SK-N-SH (cell line): ENCODE data around the gene GULP1.

Experiments
- CHD2 ChIP-seq: fragments of 150-350 bp; IDR thresholded peaks from 2 replicates; pipeline ENCODE4 v1.6.1; 2018; ENCODE audit warnings: low read length; ENCODE audit not compliant: partially characterized antibody
- CTCF ChIP-seq: fragments of 200-600 bp; sonication (generic); IDR thresholded peaks from 2 replicates; pipeline ENCODE4 v1.6.1; 2017; ENCODE audit warnings: antibody characterized with exemption, mild to moderate bottlenecking, moderate library complexity
- ELF1 ChIP-seq: IDR thresholded peaks from 2 replicates; pipeline ENCODE4 v1.4.0; 2012
- EZH2phosphoT487 ChIP-seq: fragments of 200-600 bp; sonication (generic); IDR thresholded peaks from 2 replicates; pipeline ENCODE4 v1.6.1; 2017; ENCODE audit warnings: low read depth, mixed run types, mild to moderate bottlenecking, antibody characterized with exemption, moderate library complexity, borderline replicate concordance
- GATA2 ChIP-seq: sonication (generic); formaldehyde crosslinking; IDR thresholded peaks from 2 replicates; pipeline ENCODE4 v1.5.0; 2020; ENCODE audit warnings: mild to moderate bottlenecking, missing genetic modification reagents
- JUND ChIP-seq: IDR thresholded peaks from 2 replicates; pipeline ENCODE4 v1.4.0; 2012
- NRF1 ChIP-seq: IDR thresholded peaks from 2 replicates; pipeline ENCODE4 v1.6.1; 2012; ENCODE audit warnings: low read depth, mild to moderate bottlenecking, low read length
- PBX3 ChIP-seq: IDR thresholded peaks from 2 replicates; pipeline ENCODE4; 2012
- POLR2AphosphoS5 ChIP-seq: IDR thresholded peaks from 2 replicates; pipeline ENCODE4 v1.6.1; 2012; ENCODE audit warnings: low read depth, low read length
- RXRA ChIP-seq: IDR thresholded peaks from 2 replicates; pipeline ENCODE4 v1.4.0; 2012; ENCODE audit warnings: low read depth, mild to moderate bottlenecking, borderline replicate concordance
- SMC3 ChIP-seq: IDR thresholded peaks from 2 replicates; pipeline ENCODE4 v1.6.1; 2012; ENCODE audit warnings: low read depth, low read length, improper control_type of control experiment

- TF ChIP-seq RXRA (no peak), NRF1 (no peak), POLR2AphosphoS5 (no peak), GATA2 (no peak), ELF1 (no peak), CTCF (no peak), SMC3 (no peak), JUND (no peak), PBX3 (no peak), CHD2 (no peak), EZH2phosphoT487 (no peak)
Measured at GRCh38 chr2:188309364-188309763, 17.7 kb downstream of the GULP1 start.
